Bronchial epithelial cell (primary cell): ENCODE measurements around the gene TBC1D9B. TPM values are rescaled to one million over a fixed set of nuclear protein-coding genes. Genes with fewer than 3 reads are reported as not detected.

ENCODE experiments used
- DNase-seq: peaks from one replicate; pipeline ENCODE4 v3.0.0-alpha.2; 2010; ENCODE audit warnings: low read depth
- FAIRE-seq: peaks from 2 replicates; lab custom pipeline; 2011; peaks lifted over from hg19 to GRCh38; lab: Jason Lieb, UNC
- H3K27me3 ChIP-seq: 2 replicates; pipeline ENCODE4 v1.5.1; 2011; ENCODE audit warnings: low read length; ENCODE audit not compliant: control insufficient read depth, insufficient read depth
- H3K36me3 ChIP-seq: 2 replicates; pipeline ENCODE4 v1.5.1; 2011; ENCODE audit warnings: low read length; ENCODE audit not compliant: control insufficient read depth, insufficient read depth
- H3K4me3 ChIP-seq: 2 replicates; pipeline ENCODE4 v1.5.1; 2011; ENCODE audit warnings: mild to moderate bottlenecking, low read depth, low read length, control low read depth
- total RNA-seq: library from RNA; depleted of rRNA; stranded (reverse); fragments of >200 nt; gene quantifications from 2 replicates; pipeline ENCODE4 v1.2.1, GENCODE V29; 2014
- TF ChIP-seq, protein P1 (sequence below): IDR thresholded peaks from 2 replicates; pipeline ENCODE4 v1.5.1; 2011; ENCODE audit warnings: mild to moderate bottlenecking, moderate library complexity, low read length, control low read depth, inconsistent platforms; ENCODE audit not compliant: insufficient read depth, severe bottlenecking

Gene TBC1D9B
- total RNA-seq, 1 donor from 2014 or later, result 37.6 TPM

DNA sequence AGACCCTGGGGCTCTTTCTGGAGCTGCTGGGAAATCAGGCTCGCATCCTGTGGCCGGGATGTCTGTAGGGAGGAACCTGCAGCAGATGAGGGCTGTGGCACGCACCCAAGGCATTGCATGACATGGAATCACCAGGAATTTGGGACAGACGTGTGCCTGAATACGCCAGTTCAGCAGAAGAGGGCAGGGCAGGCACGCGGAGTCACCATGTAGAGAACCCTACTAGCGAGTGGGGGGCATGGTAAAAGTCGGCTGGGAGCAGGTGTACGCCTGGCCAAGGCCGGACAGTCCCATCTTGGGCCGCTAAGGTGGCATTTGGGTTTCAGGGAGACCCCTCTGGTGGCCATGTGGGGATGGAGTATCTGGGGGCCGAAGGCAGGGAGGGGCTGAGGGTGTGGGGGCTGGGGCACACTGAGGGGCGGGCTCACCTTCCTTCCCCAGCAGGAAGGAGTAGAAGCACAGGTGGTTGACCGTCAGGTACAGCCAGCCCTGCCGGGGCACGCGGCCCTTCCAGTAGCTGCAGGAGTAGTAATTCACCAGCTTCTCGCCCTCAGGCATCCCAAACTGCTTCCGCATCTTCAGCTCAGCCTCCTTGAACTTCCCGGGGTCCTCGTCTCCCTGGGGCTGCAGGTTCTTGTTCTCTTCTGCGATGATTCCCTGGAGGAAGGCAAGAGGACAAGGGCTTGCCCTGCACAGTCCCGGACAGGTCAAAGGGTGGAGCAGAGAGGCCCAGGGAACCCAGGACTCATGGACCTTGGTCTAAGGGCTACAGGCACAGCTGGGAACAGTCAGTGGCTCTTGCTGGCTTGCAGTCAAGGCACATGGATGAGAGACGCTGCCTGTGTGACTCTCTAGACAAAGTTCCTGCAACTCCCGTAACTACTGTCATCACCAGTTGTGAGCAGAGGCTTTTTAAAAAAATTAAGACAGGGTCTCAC is 13.5 kb downstream of the TBC1D9B start:
- Histone ChIP-seq H3K4me3 (no peak overlapping the region), H3K36me3 (peaks cover 59% of the 10 kb centered on the region), H3K27me3 (no peaks in the 10 kb centered on the region)
- TF ChIP-seq, protein P1, sequence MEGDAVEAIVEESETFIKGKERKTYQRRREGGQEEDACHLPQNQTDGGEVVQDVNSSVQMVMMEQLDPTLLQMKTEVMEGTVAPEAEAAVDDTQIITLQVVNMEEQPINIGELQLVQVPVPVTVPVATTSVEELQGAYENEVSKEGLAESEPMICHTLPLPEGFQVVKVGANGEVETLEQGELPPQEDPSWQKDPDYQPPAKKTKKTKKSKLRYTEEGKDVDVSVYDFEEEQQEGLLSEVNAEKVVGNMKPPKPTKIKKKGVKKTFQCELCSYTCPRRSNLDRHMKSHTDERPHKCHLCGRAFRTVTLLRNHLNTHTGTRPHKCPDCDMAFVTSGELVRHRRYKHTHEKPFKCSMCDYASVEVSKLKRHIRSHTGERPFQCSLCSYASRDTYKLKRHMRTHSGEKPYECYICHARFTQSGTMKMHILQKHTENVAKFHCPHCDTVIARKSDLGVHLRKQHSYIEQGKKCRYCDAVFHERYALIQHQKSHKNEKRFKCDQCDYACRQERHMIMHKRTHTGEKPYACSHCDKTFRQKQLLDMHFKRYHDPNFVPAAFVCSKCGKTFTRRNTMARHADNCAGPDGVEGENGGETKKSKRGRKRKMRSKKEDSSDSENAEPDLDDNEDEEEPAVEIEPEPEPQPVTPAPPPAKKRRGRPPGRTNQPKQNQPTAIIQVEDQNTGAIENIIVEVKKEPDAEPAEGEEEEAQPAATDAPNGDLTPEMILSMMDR, result no peak
- FAIRE-seq (no peak), DNase-seq (no peak)

DNA sequence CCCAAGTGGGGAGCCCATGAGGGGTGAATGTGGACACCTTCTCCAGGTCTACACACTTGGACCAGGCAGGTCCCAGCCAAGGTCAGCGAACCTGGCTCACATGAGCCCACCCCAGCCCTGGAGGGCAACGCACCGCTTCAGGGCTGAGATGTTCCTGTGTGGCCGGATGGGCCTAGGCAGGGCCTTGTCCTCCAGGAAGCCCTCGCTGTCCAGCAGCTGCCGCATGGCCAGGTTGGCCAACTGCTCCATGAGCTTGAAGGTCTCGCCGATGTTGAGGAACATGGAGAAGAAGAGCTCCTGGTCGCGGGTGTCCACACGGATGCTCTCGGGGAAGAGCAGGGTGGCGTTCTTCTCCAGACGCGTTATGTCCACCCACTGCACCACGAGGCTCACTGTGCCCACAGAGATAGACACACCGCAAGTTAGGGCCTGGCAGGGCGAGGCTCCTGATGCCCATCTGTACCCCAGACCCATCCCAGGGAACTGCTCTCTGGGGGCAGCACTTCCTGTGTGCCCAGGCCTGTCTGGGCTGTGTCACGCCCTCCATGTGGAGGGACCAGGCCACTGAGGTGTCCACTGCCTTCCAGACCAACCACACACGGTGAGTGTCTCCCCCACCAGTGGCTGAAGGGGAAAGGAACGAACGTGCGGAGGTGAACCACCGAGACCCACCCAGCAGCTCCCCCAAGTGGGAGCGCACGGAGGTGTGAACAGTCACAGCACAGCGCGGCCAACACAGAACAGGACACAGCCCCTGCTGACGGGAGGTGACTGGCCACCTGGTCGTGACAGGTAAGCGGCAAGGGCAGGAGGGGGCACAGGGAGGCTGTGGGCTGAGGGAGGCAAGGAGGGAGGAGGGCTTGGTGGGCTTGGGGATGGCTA is 14.4 kb downstream of the TBC1D9B start:
- DNase-seq, result no peak
- Histone ChIP-seq H3K4me3 (no peak overlapping the region), H3K36me3 (peaks cover 58% of the 10 kb centered on the region), H3K27me3 (no peaks in the 10 kb centered on the region)
- TF ChIP-seq, protein P1, result no peak
- FAIRE-seq, result no peak

DNA sequence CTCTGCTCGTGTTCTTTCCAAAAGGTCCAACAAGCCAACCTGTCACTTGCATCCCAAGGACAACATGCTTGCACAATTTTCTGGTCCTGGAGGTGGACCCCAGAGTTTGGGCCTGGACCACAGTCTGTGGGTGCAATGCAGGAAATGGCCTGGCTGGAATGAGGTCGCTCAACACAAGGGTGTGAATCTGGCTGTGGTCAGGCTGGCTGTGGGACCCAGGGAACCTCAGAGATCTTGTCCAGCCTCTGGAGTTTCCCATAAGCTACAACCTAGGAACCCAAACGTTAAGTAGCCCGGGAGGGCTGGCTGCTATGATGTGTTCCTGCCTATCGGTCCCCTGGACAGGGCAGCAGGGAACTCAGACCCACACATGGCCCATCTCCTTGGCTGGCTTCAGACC is 15.4 kb downstream of the TBC1D9B start:
- H3K4me3 ChIP-seq, result no peak overlapping the region
- FAIRE-seq, result peak; percentile 88
- H3K36me3 ChIP-seq, result peaks cover 59% of the 10 kb centered on the region
- TF ChIP-seq, protein P1, result no peak
- DNase-seq, result no peak
- H3K27me3 ChIP-seq, result no peaks in the 10 kb centered on the region

DNA sequence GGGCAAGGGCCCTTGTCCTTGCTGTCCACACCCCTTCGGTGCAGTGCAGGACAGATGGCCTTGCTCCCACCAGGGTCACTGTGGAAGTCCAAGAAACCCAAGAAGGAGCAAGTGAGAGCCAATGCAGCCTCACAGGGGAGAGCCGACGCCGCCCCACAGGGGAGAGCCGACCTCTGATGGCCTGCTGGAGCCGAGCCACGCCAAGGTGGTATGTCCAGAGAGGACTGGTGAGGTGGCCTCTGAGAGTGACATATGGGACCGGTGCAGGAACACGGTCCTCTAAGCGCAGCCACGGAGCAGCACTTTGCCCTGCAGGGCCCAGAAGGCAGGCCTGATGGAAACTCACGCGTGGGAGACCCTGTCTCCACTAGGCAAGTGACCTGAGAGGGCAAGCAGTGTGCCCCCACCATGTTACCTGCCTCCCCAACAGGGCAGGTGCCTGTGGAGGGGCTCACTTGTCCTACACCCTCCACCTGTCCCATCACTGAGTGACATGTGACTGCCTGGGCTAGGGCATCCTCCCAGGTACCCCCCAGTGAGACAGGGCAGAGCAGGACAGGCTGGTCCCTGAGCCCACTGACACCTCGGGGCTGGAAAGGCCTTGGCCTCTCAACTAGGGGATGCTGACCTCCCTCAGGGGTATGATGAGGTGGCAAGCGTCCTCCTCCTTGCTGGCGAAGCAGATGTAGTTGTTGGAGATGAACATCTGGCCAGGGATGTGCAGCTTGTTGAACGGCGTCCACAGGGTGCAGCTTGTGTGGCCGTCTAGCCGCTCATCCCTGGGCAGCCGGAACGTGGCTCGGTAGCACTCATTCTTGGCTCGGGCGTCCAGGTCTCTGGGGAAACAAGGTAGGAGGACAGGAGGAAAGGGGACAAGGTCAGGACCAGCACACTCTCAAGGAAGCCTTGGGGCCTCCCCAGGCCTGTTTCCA is 16.7 kb downstream of the TBC1D9B start:
- FAIRE-seq (peak; percentile 73), DNase-seq (no peak)
- H3K36me3 ChIP-seq, result peaks cover 64% of the 10 kb centered on the region
- TF ChIP-seq, protein P1, result no peak
- no peak overlapping the region for H3K4me3 ChIP-seq
- H3K27me3 ChIP-seq, result no peaks in the 10 kb centered on the region

DNA sequence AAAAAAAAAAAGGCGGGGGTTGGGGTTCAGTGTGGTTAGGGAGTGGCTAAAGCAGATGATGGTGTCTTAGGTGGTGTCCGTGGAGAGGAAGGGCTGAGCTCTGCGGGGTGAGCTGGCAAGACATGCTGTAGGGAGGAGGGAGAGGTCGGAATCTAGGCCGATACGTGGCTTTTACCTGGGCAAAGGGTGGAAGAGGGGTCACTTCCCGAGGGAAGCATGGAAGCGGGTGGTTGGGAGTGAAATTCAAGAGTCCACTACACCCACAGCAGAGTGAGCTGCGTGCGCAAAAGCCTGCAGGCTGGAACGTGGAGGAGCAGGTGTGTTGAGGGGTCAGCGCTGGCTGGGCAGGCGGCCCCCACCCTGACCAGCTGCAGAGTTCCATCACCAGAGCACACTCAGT is 17.8 kb downstream of the TBC1D9B start:
- no peak for DNase-seq
- no peaks in the 10 kb centered on the region for H3K27me3 ChIP-seq
- TF ChIP-seq, protein P1, result no peak
- H3K36me3 ChIP-seq, result peaks cover 60% of the 10 kb centered on the region
- H3K4me3 ChIP-seq, result no peak overlapping the region
- FAIRE-seq, result no peak
